HEK293T (cell line): ENCODE results near the gene APOL3.
A peak's percentile ranks its signal among the peaks of the same experiment; 100 is the strongest.

Experiments used
- CTCF ChIA-PET: fragments of 350-600 bp; formaldehyde crosslinking; extraction: SDS; loops from one replicate; lab custom pipeline; 2021; ENCODE audit warnings: antibody characterized with exemption, inconsistent platforms; lab: Yijun Ruan, JAX
- POLR2A ChIA-PET: fragments of 350-600 bp; formaldehyde crosslinking; extraction: SDS; loops from one replicate; lab custom pipeline; 2020; ENCODE audit warnings: antibody characterized with exemption, inconsistent platforms; lab: Yijun Ruan, JAX
- DNase-seq: peaks from one replicate; pipeline ENCODE4 v3.0.0; 2012; ENCODE audit warnings: mixed read lengths; ENCODE audit errors: extremely low spot score
- ARNT ChIP-seq: fragments of 450-650 bp; IDR thresholded peaks from 2 replicates; pipeline ENCODE4 v1.6.1; 2017; ENCODE audit warnings: mild to moderate bottlenecking
- BHLHE40 ChIP-seq: fragments of 450-650 bp; IDR thresholded peaks from 2 replicates; pipeline ENCODE4 v1.6.1; 2016; ENCODE audit warnings: mild to moderate bottlenecking, moderate library complexity, borderline replicate concordance
- CTBP1 ChIP-seq: fragments of 450-650 bp; IDR thresholded peaks from 2 replicates; pipeline ENCODE4 v1.6.1; 2016; ENCODE audit warnings: borderline replicate concordance
- ELF4 ChIP-seq: fragments of 450-650 bp; IDR thresholded peaks from 2 replicates; pipeline ENCODE4 v1.6.1; 2017; ENCODE audit warnings: antibody characterized with exemption
- FOXA1 ChIP-seq: fragments of 450-650 bp; IDR thresholded peaks from 2 replicates; pipeline ENCODE4 v1.6.1; 2016; ENCODE audit warnings: mild to moderate bottlenecking
- FOXK2 ChIP-seq: fragments of 450-650 bp; IDR thresholded peaks from 2 replicates; pipeline ENCODE4 v1.6.1; 2016; ENCODE audit warnings: mild to moderate bottlenecking
- FOXM1 ChIP-seq: fragments of 450-650 bp; IDR thresholded peaks from 2 replicates; pipeline ENCODE4 v1.6.1; 2017; ENCODE audit warnings: mild to moderate bottlenecking, borderline replicate concordance
- HDGF ChIP-seq: fragments of 450-650 bp; IDR thresholded peaks from 2 replicates; pipeline ENCODE4 v1.6.1; 2017; ENCODE audit warnings: antibody characterized with exemption, borderline replicate concordance
- L3MBTL2 ChIP-seq: fragments of 450-650 bp; conservative IDR thresholded peaks from 2 replicates; pipeline ENCODE4 v1.6.1; 2016; ENCODE audit warnings: mild to moderate bottlenecking
- LEF1 ChIP-seq: fragments of 450-650 bp; IDR thresholded peaks from 2 replicates; pipeline ENCODE4 v1.6.1; 2017; ENCODE audit warnings: mild to moderate bottlenecking, borderline replicate concordance
- NFRKB ChIP-seq: fragments of 450-650 bp; IDR thresholded peaks from 2 replicates; pipeline ENCODE4 v1.6.1; 2016; ENCODE audit warnings: mild to moderate bottlenecking, moderate library complexity
- PKNOX1 ChIP-seq: fragments of 450-650 bp; IDR thresholded peaks from 2 replicates; pipeline ENCODE4 v1.6.1; 2016
- SP1 ChIP-seq: fragments of 450-650 bp; IDR thresholded peaks from 2 replicates; pipeline ENCODE4 v1.6.1; 2017
- SUZ12 ChIP-seq: fragments of 450-650 bp; IDR thresholded peaks from 2 replicates; pipeline ENCODE4 v1.6.1; 2016; ENCODE audit warnings: mild to moderate bottlenecking
- TARDBP ChIP-seq: fragments of 450-650 bp; IDR thresholded peaks from 2 replicates; pipeline ENCODE4 v1.6.1; 2016
- ZNF384 ChIP-seq: fragments of 450-650 bp; IDR thresholded peaks from 2 replicates; pipeline ENCODE4 v1.6.1; 2016

The APOL3 gene

GRCh38 chr22:36197514-36198146, 37.1 kb upstream of the APOL3 start:
- ChIA-PET POLR2A (interaction anchor here (0.6 to 1.0 kb wide), 3 partner anchors 38 to 284 kb away, joined by 3 read pairs; partner anchors contain the start of genes APOL2 and TXN2), CTCF (interaction anchor here (0.7 to 1.1 kb wide), 2 partner anchors 14 to 79 kb away, joined by 3 to 4 read pairs; no protein-coding TSS in a partner anchor)
- no peak for TF ChIP-seq L3MBTL2
- TF ChIP-seq FOXM1 = no peak
- TF ChIP-seq LEF1 = no peak
- no peak for DNase-seq

- DNase-seq = no peak
- no peak for TF ChIP-seq HDGF
- no peak for TF ChIP-seq NFRKB
- no peak for TF ChIP-seq FOXA1
- no peak for TF ChIP-seq SUZ12
- TF ChIP-seq LEF1 = no peak
- TF ChIP-seq CTBP1 = no peak
- no peak for TF ChIP-seq PKNOX1
- no peak for TF ChIP-seq ZNF384
- no peak for TF ChIP-seq ELF4
- TF ChIP-seq ARNT = no peak
- TF ChIP-seq FOXM1 = no peak
- TF ChIP-seq TARDBP = no peak
- no peak for TF ChIP-seq L3MBTL2
- no peak for TF ChIP-seq FOXK2
- no peak for TF ChIP-seq SP1
- no peak for TF ChIP-seq BHLHE40
- POLR2A ChIA-PET = interaction anchor here (0.6 to 0.8 kb wide), 2 partner anchors 39 to 42 kb away, joined by 3 read pairs; partner anchors contain the start of gene APOL2
- CTCF ChIA-PET = interaction anchor here (1.1 kb wide), 1 partner anchor 15 kb away, joined by 4 read pairs; no protein-coding TSS in a partner anchor
Observed at GRCh38 chr22:36197065-36197440, 36.5 kb upstream of the APOL3 start.

GRCh38 chr22:36196254-36197064, 35.9 kb upstream of the APOL3 start:
- DNase-seq = no peak
- TF ChIP-seq ARNT = no peak
- no peak for TF ChIP-seq FOXK2
- TF ChIP-seq PKNOX1 = no peak
- TF ChIP-seq L3MBTL2 = no peak
- no peak for TF ChIP-seq BHLHE40
- no peak for TF ChIP-seq SP1
- no peak for TF ChIP-seq ZNF384
- TF ChIP-seq CTBP1 = no peak
- TF ChIP-seq ELF4 = no peak
- TF ChIP-seq FOXA1 = no peak
- TF ChIP-seq LEF1 = no peak
- TF ChIP-seq SUZ12 = no peak
- no peak for TF ChIP-seq FOXM1
- TF ChIP-seq HDGF = no peak
- POLR2A ChIA-PET = interaction anchor here (0.8 to 1.6 kb wide), 3 partner anchors 39 to 90 kb away, joined by 3 read pairs; partner anchors contain the start of gene APOL2
- CTCF ChIA-PET = interaction anchor here (1.1 to 1.7 kb wide), 2 partner anchors 15 to 89 kb away, joined by 4 to 8 read pairs; no protein-coding TSS in a partner anchor

- ChIA-PET POLR2A (interaction anchor here (0.9 to 1.6 kb wide), 2 partner anchors 91 to 129 kb away, joined by 3 read pairs; no protein-coding TSS in a partner anchor), CTCF (interaction anchor here (0.6 to 1.7 kb wide), 3 partner anchors 44 to 91 kb away, joined by 5 to 8 read pairs (median 6); partner anchors contain the start of gene APOL2)
- DNase-seq = peak; percentile 60
- TF ChIP-seq FOXM1 (no peak), PKNOX1 (no peak), SUZ12 (no peak), BHLHE40 (no peak), NFRKB (no peak), ZNF384 (no peak), LEF1 (no peak), ELF4 (no peak), L3MBTL2 (no peak), FOXA1 (no peak), SP1 (no peak), FOXK2 (no peak), CTBP1 (no peak), TARDBP (no peak), HDGF (no peak)
Observed at GRCh38 chr22:36194971-36195370, 34.4 kb upstream of the APOL3 start.

GRCh38 chr22:36194385-36194784, 33.8 kb upstream of the APOL3 start:
- no peak for TF ChIP-seq FOXA1
- TF ChIP-seq FOXK2 = no peak
- TF ChIP-seq CTBP1 = no peak
- POLR2A ChIA-PET = interaction anchor here (0.9 kb wide), 1 partner anchor 129 kb away, joined by 3 read pairs; no protein-coding TSS in a partner anchor
- DNase-seq = no peak
- CTCF ChIA-PET = interaction anchor here (0.9 to 1.7 kb wide), 2 partner anchors 44 to 91 kb away, joined by 5 to 8 read pairs; partner anchors contain the start of gene APOL2

- ChIA-PET CTCF (no interaction called here), POLR2A (no interaction called here)
Observed at GRCh38 chr22:36193577-36193976, 33.0 kb upstream of the APOL3 start.

More at GRCh38 chr22:36193577-36193976, 33.0 kb upstream of the APOL3 start:
- no peak for DNase-seq
- TF ChIP-seq ELF4 (no peak), FOXK2 (no peak), BHLHE40 (no peak), L3MBTL2 (no peak), LEF1 (no peak)
